CD4-positive, alpha-beta T cell (primary cell): ENCODE results near the gene ZC3H4. TPM values are rescaled to one million over a fixed set of nuclear protein-coding genes. Genes with fewer than 3 reads are reported as not detected.

Experiments used
- ATAC-seq: fragments of 200-7000 bp; cut with Tn5 transposase; one replicate; pipeline ENCODE4 v1.10.0; 2022; ENCODE audit warnings: mild to moderate bottlenecking; ENCODE audit not compliant: poor library complexity
- CTCF ChIA-PET: fragments of 350-600 bp; sonication (Branson Sonifier 250); formaldehyde crosslinking; loops from one replicate; lab custom pipeline; 2021; ENCODE audit warnings: antibody characterized with exemption, inconsistent platforms; lab: Charles Lee
- POLR2A ChIA-PET: fragments of 350-600 bp; sonication (Branson Sonifier 250); formaldehyde crosslinking; loops from one replicate; lab custom pipeline; 2021; ENCODE audit warnings: antibody characterized with exemption, inconsistent platforms; lab: Charles Lee
- DNase-seq, 14 experiments: peaks; one replicate each; pipeline ENCODE4 v3.0.0-alpha.2; 2013 to 2020; ENCODE audit warnings: mixed read lengths in 2 of 14
- H3K27ac ChIP-seq, 2 donors: one replicate each; pipeline versions ENCODE4 v1.5.1 to v1.7.0; 2013; ENCODE audit warnings: low read length in 2 of 2, low read depth in 1 of 2, mild to moderate bottlenecking in 1 of 2
- H3K27me3 ChIP-seq, 2 experiments: 1 replicate in 1 of 2; 2 replicates in 1 of 2; pipeline versions ENCODE4 v1.6.1 to v1.7.0; 2013; ENCODE audit warnings: low read length in 2 of 2, control low read depth in 1 of 2, mild to moderate bottlenecking in 1 of 2, moderate library complexity in 1 of 2; ENCODE audit not compliant: insufficient read depth in 2 of 2, control insufficient read depth in 1 of 2
- H3K36me3 ChIP-seq: one replicate; pipeline ENCODE4 v1.6.1; 2013; ENCODE audit warnings: low read length, control low read depth; ENCODE audit not compliant: insufficient read depth
- H3K4me1 ChIP-seq: one replicate; pipeline ENCODE4 v1.6.1; 2013; ENCODE audit warnings: low read length, control low read depth; ENCODE audit not compliant: insufficient read depth
- H3K4me3 ChIP-seq: one replicate; pipeline ENCODE4 v1.5.1; 2013; ENCODE audit warnings: mild to moderate bottlenecking, low read length, moderate library complexity
- H3K9me3 ChIP-seq, 2 experiments: 1 replicate in 1 of 2; 2 replicates in 1 of 2; pipeline versions ENCODE4 v1.6.1 to v1.7.0; 2013; ENCODE audit warnings: low read length in 2 of 2, mild to moderate bottlenecking in 2 of 2, control low read depth in 1 of 2, moderate library complexity in 1 of 2; ENCODE audit not compliant: control insufficient read depth in 1 of 2, insufficient read depth in 1 of 2
- H3K27ac Mint-ChIP-seq: one replicate; pipeline ENCODE4 v1.8.0; 2020; ENCODE audit warnings: mixed read lengths
- H3K27me3 Mint-ChIP-seq: one replicate; pipeline ENCODE4 v1.8.0; 2021; ENCODE audit warnings: mixed read lengths
- H3K36me3 Mint-ChIP-seq: one replicate; pipeline ENCODE4 v1.8.0; 2021; ENCODE audit warnings: low read depth, mixed read lengths
- H3K4me1 Mint-ChIP-seq: one replicate; pipeline ENCODE4 v1.8.0; 2021; ENCODE audit warnings: low read depth, mixed read lengths
- H3K4me3 Mint-ChIP-seq: one replicate; pipeline ENCODE4 v1.8.0; 2020; ENCODE audit warnings: mild to moderate bottlenecking, mixed read lengths
- H3K9me3 Mint-ChIP-seq: one replicate; pipeline ENCODE4 v1.8.0; 2020; ENCODE audit warnings: mixed read lengths
- intact Hi-C, 2 experiments: fragments of 100-400 bp; cut with DNase I in 1 of 2; cut with micrococcal nuclease in 1 of 2; formaldehyde crosslinking; loops; one replicate each; pipeline versions ENCODE4 v1.15.1 to v1.9.0; 2023 to 2025; cut with DNase I, micrococcal nuclease
- total RNA-seq, 174 experiments: library from RNA in 2 of 174; stranded (reverse) in 2 of 174; gene quantifications; one replicate each; pipeline ENCODE4 v1.2.3 and lab custom pipeline; 2021 to 2026
- TF ChIP-seq, protein P1 (sequence below): fragments of 200-600 bp; IDR thresholded peaks from one replicate; pipeline ENCODE4 v1.8.0; 2022; ENCODE audit warnings: antibody characterized with exemption, mild to moderate bottlenecking

ZC3H4 gene
- total RNA-seq, 2 experiments from 2014 or later, result 39.4 to 43.7 TPM

GRCh38 chr19:47113850-47114651, 475 bp upstream of the ZC3H4 start:
- no peaks in the 10 kb centered on the region for H3K27me3 Mint-ChIP-seq
- H3K9me3 Mint-ChIP-seq, result no peaks in the 10 kb centered on the region
- no peaks in the 10 kb centered on the region for H3K27me3 ChIP-seq
- no peaks in the 10 kb centered on the region for H3K9me3 ChIP-seq
- peak overlapping the region; percentile 82 for H3K4me3 ChIP-seq
- intact Hi-C loops, result loop anchor here (2.0 to 5.0 kb wide), 4 partner anchors 17 to 257 kb away; partner anchors contain the start of genes SAE1 (in 1 of the 2) and TMEM160 (in 1 of the 2)
- ATAC-seq, result no peak
- no peaks in the 10 kb centered on the region for H3K36me3 ChIP-seq
- TF ChIP-seq, protein P1, sequence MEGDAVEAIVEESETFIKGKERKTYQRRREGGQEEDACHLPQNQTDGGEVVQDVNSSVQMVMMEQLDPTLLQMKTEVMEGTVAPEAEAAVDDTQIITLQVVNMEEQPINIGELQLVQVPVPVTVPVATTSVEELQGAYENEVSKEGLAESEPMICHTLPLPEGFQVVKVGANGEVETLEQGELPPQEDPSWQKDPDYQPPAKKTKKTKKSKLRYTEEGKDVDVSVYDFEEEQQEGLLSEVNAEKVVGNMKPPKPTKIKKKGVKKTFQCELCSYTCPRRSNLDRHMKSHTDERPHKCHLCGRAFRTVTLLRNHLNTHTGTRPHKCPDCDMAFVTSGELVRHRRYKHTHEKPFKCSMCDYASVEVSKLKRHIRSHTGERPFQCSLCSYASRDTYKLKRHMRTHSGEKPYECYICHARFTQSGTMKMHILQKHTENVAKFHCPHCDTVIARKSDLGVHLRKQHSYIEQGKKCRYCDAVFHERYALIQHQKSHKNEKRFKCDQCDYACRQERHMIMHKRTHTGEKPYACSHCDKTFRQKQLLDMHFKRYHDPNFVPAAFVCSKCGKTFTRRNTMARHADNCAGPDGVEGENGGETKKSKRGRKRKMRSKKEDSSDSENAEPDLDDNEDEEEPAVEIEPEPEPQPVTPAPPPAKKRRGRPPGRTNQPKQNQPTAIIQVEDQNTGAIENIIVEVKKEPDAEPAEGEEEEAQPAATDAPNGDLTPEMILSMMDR, result no peak
- peak overlapping the region; percentile 98 for H3K4me3 Mint-ChIP-seq
- H3K27ac Mint-ChIP-seq, result peak overlapping the region; percentile 98
- no peak for DNase-seq
- peaks cover 20% of the 10 kb centered on the region for H3K4me1 ChIP-seq
- CTCF ChIA-PET, result interaction anchor here (0.7 to 1.9 kb wide), 6 partner anchors 17 to 130 kb away, joined by 3 to 13 read pairs (median 4); partner anchors contain the start of gene SAE1
- POLR2A ChIA-PET, result interaction anchor here (0.8 to 10.4 kb wide), 36 partner anchors 10 to 632 kb away, joined by 3 to 124 read pairs (median 8); partner anchors contain the start of genes ARHGAP35, CALM3, CCDC9 and DHX34
- H3K27ac ChIP-seq, result peak overlapping the region; percentile 99 to 100
- H3K4me1 Mint-ChIP-seq, result peaks cover 28% of the 10 kb centered on the region
- H3K36me3 Mint-ChIP-seq, result peaks cover 29% of the 10 kb centered on the region

DNA sequence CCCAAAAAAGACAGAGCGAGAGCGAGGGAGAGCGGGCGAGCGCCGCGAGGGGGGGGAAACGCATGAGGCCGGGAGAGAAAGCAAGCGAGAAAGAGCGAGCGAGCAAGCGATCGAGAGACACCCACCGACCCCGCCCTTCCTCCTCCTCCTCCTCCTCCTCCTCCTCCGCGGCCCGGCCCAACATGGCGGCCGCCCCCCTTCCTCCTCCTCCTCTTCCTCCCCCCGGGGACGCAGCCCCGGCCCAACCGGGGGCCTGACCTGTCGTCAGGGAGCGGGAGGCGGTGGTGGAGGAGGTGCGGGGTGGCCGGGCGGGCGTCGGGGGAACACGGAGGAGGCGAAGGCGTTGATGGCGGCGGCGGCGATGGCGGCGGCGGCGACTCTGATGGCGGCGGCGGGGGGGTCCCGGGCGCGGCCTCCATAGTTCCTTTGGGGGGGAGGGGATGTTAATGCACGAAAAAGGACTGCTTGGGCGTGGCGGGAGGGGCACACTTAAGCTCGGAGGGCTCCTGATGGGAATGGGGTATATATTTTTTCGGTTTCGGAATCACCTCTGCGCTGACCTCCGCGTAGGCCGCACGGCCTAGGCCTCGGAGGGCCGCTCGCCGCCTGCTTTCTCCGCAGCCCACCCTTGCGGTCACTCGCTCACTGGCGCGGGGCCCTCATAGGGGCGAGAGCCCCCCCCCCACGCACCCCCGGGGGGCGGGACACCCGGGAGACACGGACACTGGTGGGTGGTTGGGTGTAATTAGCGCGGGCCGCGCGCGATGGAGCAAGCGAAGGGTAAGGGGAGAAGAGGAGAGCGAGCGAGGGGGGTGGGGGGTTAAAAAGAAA, 1.2 kb downstream of the ZC3H4 start:
- DNase-seq (peak; percentile 79 to 95 (median 90)), ATAC-seq (peak; percentile 13)
- Mint-ChIP-seq H3K27me3 (no peaks in the 10 kb centered on the region), H3K36me3 (peaks cover 32% of the 10 kb centered on the region), H3K4me3 (peak overlapping the region; percentile 98), H3K4me1 (peaks cover 45% of the 10 kb centered on the region), H3K27ac (peak overlapping the region; percentile 98), H3K9me3 (no peaks in the 10 kb centered on the region)
- no peaks in the 10 kb centered on the region for H3K36me3 ChIP-seq
- H3K4me1 ChIP-seq, result peaks cover 33% of the 10 kb centered on the region
- H3K27ac ChIP-seq, result peak overlapping the region; percentile 99 to 100
- H3K9me3 ChIP-seq, result no peaks in the 10 kb centered on the region
- TF ChIP-seq, protein P1, result no peak
- no peaks in the 10 kb centered on the region for H3K27me3 ChIP-seq
- CTCF ChIA-PET, result interaction anchor here (0.7 to 1.9 kb wide), 6 partner anchors 19 to 132 kb away, joined by 3 to 13 read pairs (median 4); partner anchors contain the start of gene SAE1
- intact Hi-C loops, result loop anchor here (2.0 to 5.0 kb wide), 3 partner anchors 35 to 255 kb away; partner anchors contain the start of gene TMEM160 (in 1 of the 2)
- H3K4me3 ChIP-seq, result peak overlapping the region; percentile 82
- POLR2A ChIA-PET, result interaction anchor here (0.6 to 10.4 kb wide), 43 partner anchors 10 to 1852 kb away, joined by 3 to 124 read pairs (median 6); partner anchors contain the start of genes ARHGAP35, CALM3, CARD8 and CCDC9

DNA sequence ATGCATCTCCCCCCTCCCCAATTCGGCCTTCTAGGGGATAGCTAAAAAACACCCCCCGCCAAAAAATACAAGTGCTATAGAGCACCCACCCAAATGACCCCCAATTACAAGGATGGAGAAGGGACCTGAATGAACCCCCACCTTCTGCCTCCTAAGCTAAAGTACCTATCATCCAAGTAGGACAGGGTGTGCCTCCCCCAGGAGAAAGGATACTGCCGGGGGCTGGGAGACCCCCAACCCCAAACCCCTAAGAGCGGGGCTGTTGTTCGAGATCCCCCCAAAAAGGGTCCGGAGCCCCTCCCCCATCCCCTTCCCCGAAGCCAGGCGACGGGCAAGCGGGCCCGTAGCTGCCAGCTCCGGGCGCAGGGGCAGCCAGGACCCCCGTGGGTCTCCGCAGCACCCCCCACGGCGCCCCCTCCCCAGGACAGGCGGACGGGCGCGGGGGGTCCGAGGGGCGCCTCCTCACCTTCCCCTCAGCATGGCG, 1.9 kb downstream of the ZC3H4 start:
- DNase-seq (no peak), ATAC-seq (no peak)
- Histone ChIP-seq H3K27me3 (no peaks in the 10 kb centered on the region), H3K27ac (peak overlapping the region; percentile 99 to 100), H3K36me3 (no peaks in the 10 kb centered on the region), H3K4me1 (peaks cover 39% of the 10 kb centered on the region), H3K9me3 (no peaks in the 10 kb centered on the region), H3K4me3 (peak overlapping the region; percentile 82)
- intact Hi-C loops, result loop anchor here (2.0 to 5.0 kb wide), 5 partner anchors 17 to 254 kb away; partner anchors contain the start of gene TMEM160 (in 2 of the 2)
- Mint-ChIP-seq H3K9me3 (no peaks in the 10 kb centered on the region), H3K4me3 (peak overlapping the region; percentile 98), H3K36me3 (peaks cover 36% of the 10 kb centered on the region), H3K4me1 (peaks cover 52% of the 10 kb centered on the region), H3K27ac (peak overlapping the region; percentile 98), H3K27me3 (no peaks in the 10 kb centered on the region)
- TF ChIP-seq, protein P1, result no peak
- POLR2A ChIA-PET, result interaction anchor here (0.7 to 10.4 kb wide), 14 partner anchors 9 to 251 kb away, joined by 3 to 124 read pairs (median 18); partner anchors contain the start of genes ARHGAP35, CCDC9, INAFM1 and SAE1
- CTCF ChIA-PET, result interaction anchor here (1.1 kb wide), 1 partner anchor 32 kb away, joined by 3 read pairs; no protein-coding TSS in a partner anchor
